HepG2 (cell line): ENCODE results near the gene THSD8. TPM values are rescaled to one million over a fixed set of nuclear protein-coding genes. Genes with fewer than 3 reads are reported as not detected.

Source experiments
- AFF4 ChIP-seq: sonication (generic); formaldehyde crosslinking; IDR thresholded peaks from 2 replicates; pipeline ENCODE4 v1.4.0; 2020; ENCODE audit warnings: missing genetic modification reagents
- ASH2L ChIP-seq: fragments of 300-600, 200-600 bp; sonication (generic); IDR thresholded peaks from 2 replicates; pipeline ENCODE4 v1.7.0; 2017; ENCODE audit warnings: low read depth, mild to moderate bottlenecking, moderate library complexity, mixed read lengths, low read length; ENCODE audit not compliant: insufficient read length
- ATF2 ChIP-seq: sonication (generic); formaldehyde crosslinking; IDR thresholded peaks from 2 replicates; pipeline ENCODE4 v1.4.0; 2020; ENCODE audit warnings: missing genetic modification reagents
- ATF3 ChIP-seq: sonication (generic); formaldehyde crosslinking; IDR thresholded peaks from 2 replicates; pipeline ENCODE4 v1.4.0; 2020; ENCODE audit warnings: missing genetic modification reagents
- ATF7-NPFF ChIP-seq: sonication (generic); formaldehyde crosslinking; IDR thresholded peaks from 2 replicates; pipeline ENCODE4 v1.8.1; 2023; ENCODE audit warnings: mild to moderate bottlenecking, low read depth, missing genetic modification reagents, moderate library complexity
- CREB1 ChIP-seq, 2 experiments: fragments of 450-650 bp in 1 of 2; IDR thresholded peaks; 2 replicates each; pipeline ENCODE4 v1.6.1; 2016 to 2017; ENCODE audit warnings: control low read depth in 1 of 2, mild to moderate bottlenecking in 1 of 2, missing compliant biosample characterization in 1 of 2, missing genetic modification characterization in 1 of 2
- GATAD1 ChIP-seq: IDR thresholded peaks from 2 replicates; pipeline ENCODE4 v1.6.1; 2016; ENCODE audit warnings: missing genetic modification reagents, missing compliant biosample characterization
- HNRNPK ChIP-seq: fragments of 200-400 bp; formaldehyde crosslinking; IDR thresholded peaks from 2 replicates; pipeline ENCODE4 v1.6.1; 2018; ENCODE audit warnings: low read length, low read depth, moderate library complexity, mild to moderate bottlenecking; ENCODE audit not compliant: poor library complexity, severe bottlenecking
- MTA3 ChIP-seq: sonication (generic); formaldehyde crosslinking; IDR thresholded peaks from 2 replicates; pipeline ENCODE4 v1.4.0; 2020; ENCODE audit warnings: missing genetic modification reagents
- NFKB2 ChIP-seq: sonication (generic); formaldehyde crosslinking; IDR thresholded peaks from 2 replicates; pipeline ENCODE4 v1.4.0; 2020; ENCODE audit warnings: missing genetic modification reagents, borderline replicate concordance
- NFYC ChIP-seq: IDR thresholded peaks from 2 replicates; pipeline ENCODE4 v1.6.1; 2016; ENCODE audit warnings: missing genetic modification reagents, missing compliant biosample characterization
- PITX1 ChIP-seq: sonication (generic); formaldehyde crosslinking; IDR thresholded peaks from 2 replicates; pipeline ENCODE4 v1.5.1; 2020; ENCODE audit warnings: mild to moderate bottlenecking, missing genetic modification reagents
- RARA ChIP-seq: IDR thresholded peaks from 2 replicates; pipeline ENCODE4 v1.6.1; 2016; ENCODE audit warnings: missing genetic modification reagents, missing compliant biosample characterization
- RBM39 ChIP-seq: fragments of 200-400 bp; formaldehyde crosslinking; IDR thresholded peaks from one replicate; pipeline ENCODE4 v1.6.1; 2018; ENCODE audit warnings: antibody characterized with exemption, mild to moderate bottlenecking, low read depth, low read length; ENCODE audit not compliant: poor library complexity, severe bottlenecking
- STAG1 ChIP-seq: sonication (generic); formaldehyde crosslinking; IDR thresholded peaks from 2 replicates; pipeline ENCODE4 v1.4.0; 2020; ENCODE audit warnings: missing genetic modification reagents
- TCF7 ChIP-seq: sonication (generic); IDR thresholded peaks from 2 replicates; pipeline ENCODE4 v1.6.1; 2016; ENCODE audit warnings: antibody characterized with exemption, low read depth
- TIGD3 ChIP-seq: sonication (generic); formaldehyde crosslinking; IDR thresholded peaks from 2 replicates; pipeline ENCODE4 v1.5.1; 2020; ENCODE audit warnings: mild to moderate bottlenecking, missing genetic modification reagents, borderline replicate concordance
- ZFY ChIP-seq: sonication (generic); formaldehyde crosslinking; IDR thresholded peaks from 2 replicates; pipeline ENCODE4 v1.4.0; 2020; ENCODE audit warnings: missing genetic modification reagents
- ZNF772 ChIP-seq: sonication (generic); formaldehyde crosslinking; IDR thresholded peaks from 2 replicates; pipeline ENCODE4 v1.5.0; 2020; ENCODE audit warnings: mild to moderate bottlenecking, missing genetic modification reagents
- ZNF800 ChIP-seq: sonication (generic); formaldehyde crosslinking; IDR thresholded peaks from 2 replicates; pipeline ENCODE4 v1.4.0; 2020; ENCODE audit warnings: missing genetic modification reagents
- polyA plus RNA-seq, 8 experiments: library from polyadenylated mRNA; depleted of rRNA in 3 of 8; stranded (reverse) in 7 of 8; unstranded in 1 of 8; fragments of >200 nt; fragmentation: Illumina TruSeq in 4 of 8; extraction: Trizol in 4 of 8; gene quantifications; 2 replicates each; pipeline versions ENCODE4 v1.2.1 to v1.2.3, GENCODE V29; 2011 to 2016; ENCODE audit warnings: low read depth in 4 of 8, missing spikeins in 1 of 8, mixed read lengths in 1 of 8; ENCODE audit not compliant: insufficient read depth in 1 of 8
- total RNA-seq, 5 experiments: library from RNA; depleted of rRNA; stranded (reverse); fragments of >200 nt; fragmentation: Illumina TruSeq; extraction: Trizol; gene quantifications; 2 replicates each; pipeline ENCODE4 v1.2.3, GENCODE V29; 2016; ENCODE audit warnings: low read depth in 1 of 5

The THSD8 gene
- total and polyA plus RNA-seq, 2 of the 13 experiments (the other 11 are each of a cell fraction or from before 2014, with no cell fraction given): 4.8 to 14.9 TPM

- TF ChIP-seq AFF4 (CRISPR knock-in tag) (peak; percentile 79; the same call in 1 of the 2 replicates), RBM39 (peak; percentile 96), ASH2L (peak; percentile 30), RARA (CRISPR knock-in tag) (peak; percentile 70), ZNF800 (CRISPR knock-in tag) (peak; percentile 84), ATF2 (peak; percentile 73; the same call in 1 of the 2 replicates), CREB1 (IDR thresholded peaks at IDR 0.05) (peak; percentile 84), CREB1 (CRISPR knock-in tag; IDR thresholded peaks at IDR 0.05) (peak; percentile 92), GATAD1 (CRISPR knock-in tag) (peak; percentile 83), STAG1 (CRISPR knock-in tag) (peak; percentile 9; the same call in 1 of the 2 replicates), TCF7 (no peak), ATF3 (CRISPR knock-in tag) (peak; percentile 74; the same call in 1 of the 2 replicates), ATF7-NPFF (CRISPR knock-in tag) (peak; percentile 85), HNRNPK (peak; percentile 96), TIGD3 (CRISPR knock-in tag) (no peak), NFKB2 (CRISPR knock-in tag) (peak; percentile 89; the same call in 1 of the 2 replicates), MTA3 (CRISPR knock-in tag) (no peak), ZNF772 (CRISPR knock-in tag) (peak; percentile 95), NFYC (CRISPR knock-in tag) (peak; percentile 86), PITX1 (CRISPR knock-in tag) (peak; percentile 69), ZFY (CRISPR knock-in tag) (peak; percentile 84)
These were observed 10.4 kb upstream of the THSD8 start, which contains the start of gene JUNB (continued) for GRCh38 chr19:12791345-12792050.
